ENCODE data around the gene ZNF525. TPM values are rescaled to one million over a fixed set of nuclear protein-coding genes. Genes with fewer than 3 reads are reported as not detected.
"Not testable (repeated sequence)": the region's sequence is repeated elsewhere in the genome, so short reads cannot be mapped to it uniquely, and the experiment has no call there.

The ZNF525 gene
- total RNA-seq, 1 experiment from 2014 or later: 10.2 TPM

GRCh38 chr19:53396525-53396868, 31.0 kb downstream of the ZNF525 start (continued):
- TF ChIP-seq, protein P1, sequence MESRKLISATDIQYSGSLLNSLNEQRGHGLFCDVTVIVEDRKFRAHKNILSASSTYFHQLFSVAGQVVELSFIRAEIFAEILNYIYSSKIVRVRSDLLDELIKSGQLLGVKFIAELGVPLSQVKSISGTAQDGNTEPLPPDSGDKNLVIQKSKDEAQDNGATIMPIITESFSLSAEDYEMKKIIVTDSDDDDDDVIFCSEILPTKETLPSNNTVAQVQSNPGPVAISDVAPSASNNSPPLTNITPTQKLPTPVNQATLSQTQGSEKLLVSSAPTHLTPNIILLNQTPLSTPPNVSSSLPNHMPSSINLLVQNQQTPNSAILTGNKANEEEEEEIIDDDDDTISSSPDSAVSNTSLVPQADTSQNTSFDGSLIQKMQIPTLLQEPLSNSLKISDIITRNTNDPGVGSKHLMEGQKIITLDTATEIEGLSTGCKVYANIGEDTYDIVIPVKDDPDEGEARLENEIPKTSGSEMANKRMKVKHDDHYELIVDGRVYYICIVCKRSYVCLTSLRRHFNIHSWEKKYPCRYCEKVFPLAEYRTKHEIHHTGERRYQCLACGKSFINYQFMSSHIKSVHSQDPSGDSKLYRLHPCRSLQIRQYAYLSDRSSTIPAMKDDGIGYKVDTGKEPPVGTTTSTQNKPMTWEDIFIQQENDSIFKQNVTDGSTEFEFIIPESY (IDR thresholded peaks at IDR 0.05; ENCODE audit: extremely low read depth, insufficient replicate concordance, low read length): no peak
- TF ChIP-seq CBX3 (IDR thresholded peaks at IDR 0.05; ENCODE audit: low read depth) (no peak), SRF (IDR thresholded peaks at IDR 0.05; ENCODE audit: low read depth) (no peak), FOSL1 (IDR thresholded peaks at IDR 0.05; ENCODE audit: low read depth) (no peak)

DNA sequence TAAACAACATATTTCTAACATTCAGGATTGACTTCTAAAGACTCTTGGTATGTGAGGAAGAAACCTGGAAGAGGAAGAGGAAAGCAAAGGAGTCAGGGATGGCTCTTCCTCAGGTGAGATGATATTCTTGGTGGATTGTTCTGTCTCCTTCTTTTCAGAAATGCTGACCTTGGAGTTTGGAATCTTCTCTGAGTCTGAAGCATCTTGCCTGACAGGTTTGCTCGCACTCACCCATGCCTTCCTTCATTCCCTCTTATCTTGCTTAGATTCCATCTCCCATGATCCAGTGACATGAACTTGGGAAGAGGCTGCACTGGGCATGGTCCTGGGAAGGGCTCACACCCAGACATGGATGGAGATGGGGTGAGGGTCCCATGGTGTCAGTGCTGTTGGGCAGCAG, 32.4 kb downstream of the ZNF525 start:
- H3K9me3 ChIP-seq (ENCODE audit: control insufficient read depth in 1 of 2, insufficient read depth in 1 of 2, low read depth in 1 of 2, low read length in 2 of 2); CTCF ChIA-PET; intact Hi-C loops (cut with micrococcal nuclease); H3K27ac ChIP-seq (ENCODE audit: low read depth, low read length); ATAC-seq; H3K4me1 ChIP-seq (ENCODE audit: control insufficient read depth in 1 of 2, insufficient read depth in 2 of 2, low read length in 2 of 2); POLR2A ChIA-PET; H2AFZ ChIP-seq (ENCODE audit: low read depth, low read length, poor library complexity, severe bottlenecking); H3K4me3 ChIP-seq (replicated peaks in 1 of 2; ENCODE audit: low read depth in 1 of 2, low read length in 2 of 2); DNase-seq (ENCODE audit: low read depth, low spot score); H4K20me1 ChIP-seq (ENCODE audit: insufficient read depth); H3K4me2 ChIP-seq (ENCODE audit: low read length); H3K27me3 ChIP-seq (ENCODE audit: insufficient read depth, low read length); H3K9ac ChIP-seq (ENCODE audit: low read length); RAD21 ChIA-PET (ENCODE audit: low non-redundant PET in 1 of 2, low total read pairs in 2 of 2, uncharacterized antibody in 2 of 2, unreplicated experiment in 2 of 2); H3K9me2 ChIP-seq (ENCODE audit: insufficient read depth); BruUV-seq (replicated peaks); H3K79me2 ChIP-seq (ENCODE audit: insufficient read depth, low read length): not testable (repeated sequence)
- peaks cover 3 to 11% of the 10 kb centered on the region in 2 experiments; a peak in 3 of 4 replicates for H3K36me3 ChIP-seq (ENCODE audit: control insufficient read depth in 1 of 2, insufficient read depth in 2 of 2, low read length in 2 of 2)

- Histone ChIP-seq H4K20me1 (ENCODE audit: insufficient read depth) (no peaks in the 10 kb centered on the region), H3K36me3 (ENCODE audit: control insufficient read depth in 1 of 2, insufficient read depth in 2 of 2, low read length in 2 of 2) (peaks cover 5 to 17% of the 10 kb centered on the region in 2 experiments; a peak in 2 of 4 replicates), H3K4me1 (ENCODE audit: control insufficient read depth in 1 of 2, insufficient read depth in 2 of 2, low read length in 2 of 2) (no peaks in the 10 kb centered on the region), H3K9me2 (ENCODE audit: insufficient read depth) (no peaks in the 10 kb centered on the region), H3K9me3 (ENCODE audit: control insufficient read depth in 1 of 2, insufficient read depth in 1 of 2, low read depth in 1 of 2, low read length in 2 of 2) (peaks cover 37 to 39% of the 10 kb centered on the region in 2 experiments), H3K79me2 (ENCODE audit: insufficient read depth, low read length) (no peaks in the 10 kb centered on the region), H2AFZ (ENCODE audit: low read depth, low read length, poor library complexity, severe bottlenecking) (no peak overlapping the region), H3K4me3 (replicated peaks in 1 of 2; ENCODE audit: low read depth in 1 of 2, low read length in 2 of 2) (no peak overlapping the region), H3K4me2 (ENCODE audit: low read length) (no peak overlapping the region), H3K27ac (ENCODE audit: low read depth, low read length) (no peak overlapping the region), H3K9ac (ENCODE audit: low read length) (no peak overlapping the region), H3K27me3 (ENCODE audit: insufficient read depth, low read length) (no peaks in the 10 kb centered on the region)
- BruUV-seq (replicated peaks): no TSS peak
- POLR2A ChIA-PET: no interaction called here
- ATAC-seq: no peak
- RAD21 ChIA-PET (ENCODE audit: low non-redundant PET in 1 of 2, low total read pairs in 2 of 2, uncharacterized antibody in 2 of 2, unreplicated experiment in 2 of 2): no interaction called here
- intact Hi-C loops (cut with micrococcal nuclease): no loop called here
- no peak for DNase-seq (ENCODE audit: low read depth, low spot score)
- CTCF ChIA-PET: no interaction called here
- TF ChIP-seq ZNF274 (IDR thresholded peaks at IDR 0.05; ENCODE audit: low read depth, low read length) (peak; percentile 63), CEBPB (IDR thresholded peaks at IDR 0.05; ENCODE audit: low read depth) (no peak)
Measured at GRCh38 chr19:53409505-53410204, 44.1 kb downstream of the ZNF525 start.

DNA sequence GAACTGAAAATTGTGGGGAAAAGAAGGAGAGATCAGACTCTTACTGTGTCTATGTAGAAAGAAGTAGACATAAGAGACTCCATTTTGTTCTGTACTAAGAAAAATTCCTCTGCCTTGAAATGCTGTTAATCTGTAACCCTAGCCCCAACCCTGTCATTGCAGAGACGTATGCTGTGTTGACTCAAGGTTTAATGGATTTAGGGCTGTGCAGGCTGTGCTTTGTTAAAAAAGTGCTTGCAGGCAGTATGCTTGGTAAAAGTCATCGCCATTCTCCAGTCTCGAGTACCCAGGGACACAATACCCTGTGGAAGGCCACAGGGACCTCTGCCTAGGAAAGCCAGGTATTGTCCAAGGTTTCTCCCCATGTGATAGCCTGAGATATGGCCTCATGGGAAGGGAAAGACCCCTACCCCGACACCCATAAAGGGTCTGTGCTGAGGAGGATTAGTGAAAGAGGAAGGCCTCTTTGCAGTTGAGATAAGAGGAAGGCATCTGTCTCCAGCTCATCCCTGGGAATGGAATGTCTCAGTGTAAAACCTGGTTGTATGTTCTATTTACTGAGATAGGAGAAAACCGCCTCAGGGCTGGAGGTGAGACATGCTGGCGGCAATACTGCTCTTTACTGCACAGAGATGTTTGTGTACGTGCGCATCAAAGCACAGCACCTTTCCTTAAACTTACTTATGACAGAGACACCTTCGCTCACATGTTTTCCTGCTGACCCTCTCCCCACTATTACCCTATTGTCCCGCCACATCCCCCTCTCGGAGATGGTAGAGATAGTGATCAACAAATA, 55.2 kb downstream of the ZNF525 start:
- CTCF ChIA-PET; H3K4me2 ChIP-seq (ENCODE audit: low read length); H3K9ac ChIP-seq (ENCODE audit: low read length); H3K4me1 ChIP-seq (ENCODE audit: control insufficient read depth in 1 of 2, insufficient read depth in 2 of 2, low read length in 2 of 2); H2AFZ ChIP-seq (ENCODE audit: low read depth, low read length, poor library complexity, severe bottlenecking); DNase-seq (ENCODE audit: low read depth, low spot score); H3K9me2 ChIP-seq (ENCODE audit: insufficient read depth); ATAC-seq; H3K36me3 ChIP-seq (ENCODE audit: control insufficient read depth in 1 of 2, insufficient read depth in 2 of 2, low read length in 2 of 2); POLR2A ChIA-PET; H3K27ac ChIP-seq (ENCODE audit: low read depth, low read length); intact Hi-C loops (cut with micrococcal nuclease); H3K4me3 ChIP-seq (replicated peaks in 1 of 2; ENCODE audit: low read depth in 1 of 2, low read length in 2 of 2); BruUV-seq (replicated peaks); RAD21 ChIA-PET (ENCODE audit: low non-redundant PET in 1 of 2, low total read pairs in 2 of 2, uncharacterized antibody in 2 of 2, unreplicated experiment in 2 of 2); H3K79me2 ChIP-seq (ENCODE audit: insufficient read depth, low read length); H3K9me3 ChIP-seq (ENCODE audit: control insufficient read depth in 1 of 2, insufficient read depth in 1 of 2, low read depth in 1 of 2, low read length in 2 of 2); H3K27me3 ChIP-seq (ENCODE audit: insufficient read depth, low read length); H4K20me1 ChIP-seq (ENCODE audit: insufficient read depth): not testable (repeated sequence)

Data from HCT116 (cell line).